HEK293 (cell line): ENCODE data around the gene RDH12.

Experiments used
- BCL11A ChIP-seq: fragments of 450-650 bp; formaldehyde crosslinking; IDR thresholded peaks from 2 replicates; pipeline ENCODE4 v1.5.1; 2016; ENCODE audit warnings: low read depth, missing biosample characterization, missing genetic modification characterization
- ZNF133 ChIP-seq: fragments of 450-650 bp; formaldehyde crosslinking; IDR thresholded peaks from 2 replicates; pipeline ENCODE4 v1.5.1; 2016; ENCODE audit warnings: missing biosample characterization, missing genetic modification characterization
- ZNF274 ChIP-seq, 2 experiments: fragments of 200-500 bp in 1 of 2; fragments of 450-650 bp in 1 of 2; sonication (Bioruptor generic) in 1 of 2; formaldehyde crosslinking in 1 of 2; IDR thresholded peaks; 2 replicates each; pipeline versions ENCODE4 v1.5.1 to v1.6.1; 2014 to 2016; ENCODE audit warnings: borderline replicate concordance in 1 of 2, inconsistent platforms in 1 of 2, low read length in 1 of 2, missing biosample characterization in 1 of 2, missing genetic modification characterization in 1 of 2
- TF ChIP-seq, protein P1 (sequence below): sonication (generic); formaldehyde crosslinking; IDR thresholded peaks from 2 replicates; pipeline ENCODE4 v1.8.1; 2022; ENCODE audit warnings: mild to moderate bottlenecking, moderate library complexity, missing genetic modification reagents

DNA sequence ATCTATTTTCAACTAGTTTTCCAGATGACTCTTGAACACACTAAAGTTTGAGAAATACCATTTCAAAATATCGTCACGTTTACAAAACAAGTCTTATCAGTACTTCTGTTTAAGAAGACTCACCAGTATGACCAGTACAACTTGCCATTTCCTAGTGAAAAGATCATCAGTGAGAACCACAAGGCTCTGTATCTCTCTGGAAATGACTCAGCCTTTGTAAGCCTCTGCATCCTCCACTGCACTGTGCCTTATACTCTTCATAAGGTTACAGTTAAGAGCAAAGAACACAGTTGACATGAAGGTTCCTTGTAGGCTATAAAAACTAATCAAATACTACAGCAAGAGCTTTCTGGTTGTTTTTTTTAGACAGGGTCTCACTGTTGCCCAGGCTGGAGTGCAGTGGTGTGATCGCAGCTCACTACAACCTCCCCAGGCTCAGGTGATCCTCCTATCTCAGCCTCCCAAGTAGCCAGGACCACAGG, 21.5 kb upstream of the RDH12 start:
- TF ChIP-seq BCL11A (tag by site-specific recombination) (no peak), ZNF274 (IDR thresholded peaks at IDR 0.05; ENCODE audit: low read length) (no peak), ZNF274 (tag by site-specific recombination; IDR thresholded peaks at IDR 0.05; ENCODE audit: borderline replicate concordance) (no peak), ZNF133 (tag by site-specific recombination) (no peak)
- TF ChIP-seq, protein P1, sequence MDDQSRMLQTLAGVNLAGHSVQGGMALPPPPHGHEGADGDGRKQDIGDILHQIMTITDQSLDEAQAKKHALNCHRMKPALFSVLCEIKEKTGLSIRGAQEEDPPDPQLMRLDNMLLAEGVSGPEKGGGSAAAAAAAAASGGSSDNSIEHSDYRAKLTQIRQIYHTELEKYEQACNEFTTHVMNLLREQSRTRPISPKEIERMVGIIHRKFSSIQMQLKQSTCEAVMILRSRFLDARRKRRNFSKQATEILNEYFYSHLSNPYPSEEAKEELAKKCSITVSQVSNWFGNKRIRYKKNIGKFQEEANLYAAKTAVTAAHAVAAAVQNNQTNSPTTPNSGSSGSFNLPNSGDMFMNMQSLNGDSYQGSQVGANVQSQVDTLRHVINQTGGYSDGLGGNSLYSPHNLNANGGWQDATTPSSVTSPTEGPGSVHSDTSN (CRISPR knock-in tag), result no peak
